ENCODE results near the gene WDFY4.

The WDFY4 gene

GRCh38 chr10:48948470-48949037 is 263.9 kb downstream of the WDFY4 start:
- DNase-seq, result no peak

- DNase-seq, result no peak
Measured at GRCh38 chr10:48951707-48952106, 267.0 kb downstream of the WDFY4 start.

- no peak for DNase-seq
Measured at GRCh38 chr10:48957361-48958151, 272.9 kb downstream of the WDFY4 start.

- DNase-seq, result no peak
Measured at GRCh38 chr10:48958598-48959190, 274.0 kb downstream of the WDFY4 start.

- DNase-seq, result no peak
Measured at GRCh38 chr10:48964038-48964437, 279.4 kb downstream of the WDFY4 start.

- no peak for DNase-seq
Measured at GRCh38 chr10:48965460-48965859, 280.8 kb downstream of the WDFY4 start.

GRCh38 chr10:48968036-48968435 is 283.4 kb downstream of the WDFY4 start:
- no peak for DNase-seq

- DNase-seq, result no peak
Measured at GRCh38 chr10:48970046-48970445, 285.4 kb downstream of the WDFY4 start.

- DNase-seq, result no peak
Measured at GRCh38 chr10:48970654-48971053, 286.0 kb downstream of the WDFY4 start.

GRCh38 chr10:48973065-48973464 is 288.4 kb downstream of the WDFY4 start:
- no peak for DNase-seq

GRCh38 chr10:48974510-48975156 is 290.0 kb downstream of the WDFY4 start:
- DNase-seq, result no peak

GRCh38 chr10:48976196-48976595 is 291.5 kb downstream of the WDFY4 start:
- no peak for DNase-seq

- no peak for DNase-seq
Measured at GRCh38 chr10:48978318-48978717, 293.6 kb downstream of the WDFY4 start.

GRCh38 chr10:48981310-48981907 is 296.7 kb downstream of the WDFY4 start:
- DNase-seq, result peak; percentile 39

- no peak for DNase-seq
Measured at GRCh38 chr10:48982584-48982983, 297.9 kb downstream of the WDFY4 start.

GRCh38 chr10:48983648-48984351 is 299.1 kb downstream of the WDFY4 start:
- DNase-seq, result no peak

- DNase-seq, result no peak
Measured at GRCh38 chr10:48985621-48986158, 301.0 kb downstream of the WDFY4 start.

- DNase-seq, result no peak
Measured at GRCh38 chr10:48990226-48990625, 305.6 kb downstream of the WDFY4 start.

- DNase-seq, result no peak
Measured at GRCh38 chr10:48993627-48994026, 309.0 kb downstream of the WDFY4 start.

GRCh38 chr10:48996329-48996728 is 311.7 kb downstream of the WDFY4 start:
- DNase-seq, result no peak

- DNase-seq, result no peak
Measured at GRCh38 chr10:48999346-48999745, 314.7 kb downstream of the WDFY4 start.
